IPS DF 6.9 (cell line): ENCODE data around the gene S1PR1.

Experiments
- DNase-seq: peaks from one replicate; pipeline ENCODE4 v3.0.0-alpha.2; 2013; ENCODE audit warnings: low read depth, low spot score
- H3K27ac ChIP-seq: one replicate; pipeline ENCODE4 v1.5.1; 2013; ENCODE audit warnings: low read length, control low read depth
- H3K27me3 ChIP-seq: 2 replicates; pipeline ENCODE4 v1.6.1; 2013; ENCODE audit warnings: mild to moderate bottlenecking, low read length; ENCODE audit not compliant: control insufficient read depth, insufficient read depth
- H3K36me3 ChIP-seq: 2 replicates; pipeline ENCODE4 v1.6.1; 2013; ENCODE audit warnings: low read length; ENCODE audit not compliant: control insufficient read depth, insufficient read depth
- H3K4me1 ChIP-seq: 2 replicates; pipeline ENCODE4 v1.6.1; 2013; ENCODE audit warnings: low read length; ENCODE audit not compliant: control insufficient read depth, insufficient read depth
- H3K4me3 ChIP-seq: 2 replicates; pipeline ENCODE4 v1.5.1; 2013; ENCODE audit warnings: mild to moderate bottlenecking, low read length
- H3K9me3 ChIP-seq: 2 replicates; pipeline ENCODE4 v1.6.1; 2013; ENCODE audit warnings: low read length, inconsistent platforms; ENCODE audit not compliant: control insufficient read depth, insufficient read depth
- WGBS: extraction: QIAGEN DNeasy Blood & Tissue Kit; methylation state at CpG from one replicate; pipeline ENCODE4 v1.1.7; 2013; ENCODE audit warnings: mixed read lengths, missing lambda C conversion rate; ENCODE audit not compliant: insufficient read length, insufficient coverage; 5-methylcytosine and 5-hydroxymethylcytosine counted together

S1PR1 gene

DNA sequence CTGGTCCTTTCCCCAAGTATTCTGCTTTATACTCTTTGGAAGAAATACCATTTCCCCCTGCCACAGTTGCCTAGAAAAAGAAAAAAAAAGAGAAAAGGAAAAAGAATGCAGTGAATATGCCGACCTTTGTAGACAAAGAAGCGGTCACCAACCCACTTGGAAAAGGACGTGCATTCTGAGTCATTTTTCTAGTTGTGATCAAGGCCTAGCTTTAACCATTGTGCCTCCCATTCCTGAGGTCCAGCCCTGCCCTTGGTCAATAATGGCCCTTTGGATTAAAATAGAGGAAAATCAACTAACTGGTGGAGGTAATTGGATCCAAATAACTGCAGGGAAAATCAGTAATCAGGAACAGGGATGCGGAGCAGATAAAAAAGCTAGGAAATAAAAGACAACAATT lies 24.8 kb downstream of the S1PR1 start:
- Histone ChIP-seq H3K36me3 (no peaks in the 10 kb centered on the region), H3K27ac (no peak overlapping the region), H3K9me3 (no peaks in the 10 kb centered on the region), H3K4me3 (no peak overlapping the region), H3K27me3 (no peaks in the 10 kb centered on the region), H3K4me1 (no peaks in the 10 kb centered on the region)
- DNase-seq, result no peak
- no CpG with 5 or more reads among the region's 4 CpGs for WGBS

DNA sequence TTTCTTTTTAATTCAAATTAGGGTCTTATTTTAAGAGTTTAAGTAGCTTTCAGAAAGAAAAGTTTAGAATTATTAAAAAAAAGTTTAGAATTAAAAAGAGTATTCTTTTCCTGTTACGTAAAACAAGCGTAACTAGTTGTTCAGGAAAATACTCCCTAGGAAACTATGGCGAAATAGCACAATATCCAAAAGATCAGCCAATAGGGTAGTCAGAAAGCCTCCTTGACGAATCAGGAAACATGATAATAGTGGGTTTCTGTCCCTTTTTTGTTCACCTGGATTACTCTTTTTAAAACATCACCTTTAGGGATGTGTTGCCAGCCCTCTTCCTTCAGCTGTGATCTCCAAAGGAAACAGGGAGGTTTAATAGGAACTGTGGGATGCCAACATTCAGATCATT lies 25.2 kb downstream of the S1PR1 start:
- Histone ChIP-seq H3K4me1 (no peaks in the 10 kb centered on the region), H3K4me3 (no peak overlapping the region), H3K27ac (no peak overlapping the region), H3K9me3 (no peaks in the 10 kb centered on the region), H3K27me3 (no peaks in the 10 kb centered on the region), H3K36me3 (no peaks in the 10 kb centered on the region)
- no peak for DNase-seq
- WGBS, result no CpG with 5 or more reads among the region's 4 CpGs

DNA sequence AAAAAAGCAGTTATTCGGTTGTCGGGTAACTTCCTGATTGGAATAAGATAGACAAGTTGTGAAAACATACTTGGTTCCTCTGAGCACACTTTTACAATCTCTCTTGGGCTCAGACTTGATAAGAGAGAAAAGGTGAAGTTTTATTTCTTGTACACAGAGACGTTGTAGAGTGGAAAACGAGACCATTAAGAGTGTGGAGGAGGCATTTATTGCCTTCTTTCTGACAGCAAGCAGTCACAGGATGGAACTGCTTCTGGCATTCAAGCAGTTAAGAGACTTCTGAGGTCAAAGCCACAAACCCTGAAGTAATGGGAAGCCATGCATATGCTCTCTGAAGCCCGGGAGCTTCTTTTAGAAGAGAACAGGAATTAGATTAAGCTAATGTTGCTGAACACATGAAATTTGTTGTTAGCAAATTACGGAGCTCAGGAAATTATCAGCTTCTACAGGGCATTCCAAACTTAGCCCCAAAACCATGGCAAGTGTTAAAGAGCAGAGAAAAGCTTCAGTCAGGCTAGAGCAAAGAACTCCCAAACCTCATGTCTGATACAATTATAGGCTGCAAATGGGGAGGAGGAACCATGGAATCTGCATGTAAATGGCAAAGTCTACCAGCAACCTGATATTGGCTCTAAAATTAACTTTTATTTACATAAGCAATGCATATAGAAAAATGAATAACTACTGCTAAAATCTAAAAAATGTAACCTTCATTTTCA lies 26.0 kb downstream of the S1PR1 start:
- no peak for DNase-seq
- H3K4me3 ChIP-seq, result no peak overlapping the region
- no peak overlapping the region for H3K27ac ChIP-seq
- H3K36me3 ChIP-seq, result no peaks in the 10 kb centered on the region
- no peaks in the 10 kb centered on the region for H3K4me1 ChIP-seq
- WGBS, result no CpG with 5 or more reads among the region's 6 CpGs
- no peaks in the 10 kb centered on the region for H3K9me3 ChIP-seq
- no peaks in the 10 kb centered on the region for H3K27me3 ChIP-seq

DNA sequence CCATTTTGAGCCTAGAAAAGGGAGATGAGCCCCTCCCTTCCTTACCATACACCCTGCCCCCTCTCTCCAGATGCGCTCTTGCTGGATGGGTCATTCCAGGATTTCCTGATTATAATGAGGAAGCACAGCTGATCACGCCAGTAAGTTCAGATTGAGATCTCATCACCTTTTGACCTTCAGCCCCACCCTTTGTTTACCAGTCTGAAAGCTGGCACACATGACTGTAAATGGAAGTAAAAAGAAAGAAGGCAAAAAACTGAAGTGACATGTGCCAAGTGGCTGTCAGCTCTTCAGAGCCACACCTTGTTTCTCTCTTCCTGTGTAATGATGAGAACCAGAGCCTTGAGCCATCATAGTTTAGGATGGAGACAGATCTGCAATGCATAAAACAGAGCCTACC lies 27.9 kb downstream of the S1PR1 start:
- no peaks in the 10 kb centered on the region for H3K9me3 ChIP-seq
- no peak overlapping the region for H3K27ac ChIP-seq
- H3K36me3 ChIP-seq, result no peaks in the 10 kb centered on the region
- no CpG with 5 or more reads among the region's 2 CpGs for WGBS
- DNase-seq, result no peak
- no peak overlapping the region for H3K4me3 ChIP-seq
- no peaks in the 10 kb centered on the region for H3K4me1 ChIP-seq
- H3K27me3 ChIP-seq, result no peaks in the 10 kb centered on the region

DNA sequence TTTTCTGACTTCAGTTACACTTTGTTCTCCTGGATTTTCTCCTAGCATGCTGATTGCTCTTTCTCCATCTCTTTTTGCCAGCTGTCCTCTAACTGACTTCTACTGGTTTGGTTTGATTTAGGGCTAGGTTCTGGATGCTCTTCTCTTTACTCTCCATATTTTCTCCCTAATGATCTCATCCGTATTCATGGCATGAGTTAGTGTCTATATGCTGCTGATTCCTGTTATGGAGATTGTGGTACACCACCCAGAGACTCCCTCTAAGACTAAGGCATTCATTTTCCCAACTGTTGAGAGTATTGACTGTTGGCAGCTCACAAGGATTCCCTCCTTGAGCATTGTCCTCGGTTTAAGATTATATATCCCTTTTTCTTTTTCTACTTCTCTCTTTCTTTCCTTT lies 28.9 kb downstream of the S1PR1 start:
- no CpG with 5 or more reads among the region's 2 CpGs for WGBS
- H3K4me3 ChIP-seq, result no peak overlapping the region
- no peaks in the 10 kb centered on the region for H3K27me3 ChIP-seq
- no peak for DNase-seq
- H3K9me3 ChIP-seq, result no peaks in the 10 kb centered on the region
- no peaks in the 10 kb centered on the region for H3K36me3 ChIP-seq
- H3K27ac ChIP-seq, result no peak overlapping the region
- H3K4me1 ChIP-seq, result no peaks in the 10 kb centered on the region

DNA sequence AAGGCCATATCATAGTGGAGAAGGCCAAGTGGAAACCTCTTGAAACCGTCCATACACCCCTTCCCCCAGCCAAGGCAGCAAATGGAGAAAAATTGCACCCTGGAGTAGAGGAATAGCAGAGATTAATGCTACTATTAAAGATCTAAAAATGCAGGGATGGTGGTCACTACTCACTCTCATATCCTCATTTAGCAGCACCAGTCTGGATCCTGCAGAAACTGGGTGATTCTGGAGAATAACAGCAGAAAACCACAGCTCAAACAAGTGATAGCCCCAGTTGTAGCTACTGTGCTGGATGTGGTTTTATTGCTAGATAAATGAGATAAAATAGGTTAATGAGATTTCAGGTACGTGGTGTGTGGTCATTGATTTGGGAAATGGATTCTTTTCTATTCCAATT lies 30.3 kb downstream of the S1PR1 start:
- Histone ChIP-seq H3K36me3 (no peaks in the 10 kb centered on the region), H3K4me3 (no peak overlapping the region), H3K4me1 (no peaks in the 10 kb centered on the region), H3K27me3 (no peaks in the 10 kb centered on the region), H3K27ac (no peak overlapping the region), H3K9me3 (no peaks in the 10 kb centered on the region)
- DNase-seq, result no peak
- 100% methylated on average over 1 of the region's 2 CpGs for WGBS

DNA sequence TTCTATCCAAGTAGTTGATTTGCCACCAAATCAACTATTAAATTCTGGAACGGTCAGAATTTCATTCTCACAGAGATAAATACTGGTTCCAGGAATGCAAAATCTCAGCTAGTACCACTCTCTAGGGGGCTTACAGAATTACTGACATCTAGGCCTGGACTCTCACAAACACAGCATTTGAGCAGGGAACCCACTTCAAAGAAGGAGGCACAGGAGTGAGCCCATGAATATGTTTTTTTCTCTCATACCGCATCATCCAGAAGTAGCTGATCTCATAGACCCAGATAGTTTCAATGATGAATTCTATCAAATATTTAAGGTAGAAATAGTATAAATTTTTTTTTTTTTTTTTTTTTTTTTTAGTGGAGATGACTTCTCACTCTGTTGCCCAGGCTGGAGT lies 32.1 kb downstream of the S1PR1 start:
- Histone ChIP-seq H3K27ac (no peak overlapping the region), H3K4me3 (no peak overlapping the region), H3K36me3 (no peaks in the 10 kb centered on the region), H3K4me1 (no peaks in the 10 kb centered on the region), H3K9me3 (no peaks in the 10 kb centered on the region), H3K27me3 (no peaks in the 10 kb centered on the region)
- DNase-seq, result no peak
- no CpG with 5 or more reads among the region's 2 CpGs for WGBS

DNA sequence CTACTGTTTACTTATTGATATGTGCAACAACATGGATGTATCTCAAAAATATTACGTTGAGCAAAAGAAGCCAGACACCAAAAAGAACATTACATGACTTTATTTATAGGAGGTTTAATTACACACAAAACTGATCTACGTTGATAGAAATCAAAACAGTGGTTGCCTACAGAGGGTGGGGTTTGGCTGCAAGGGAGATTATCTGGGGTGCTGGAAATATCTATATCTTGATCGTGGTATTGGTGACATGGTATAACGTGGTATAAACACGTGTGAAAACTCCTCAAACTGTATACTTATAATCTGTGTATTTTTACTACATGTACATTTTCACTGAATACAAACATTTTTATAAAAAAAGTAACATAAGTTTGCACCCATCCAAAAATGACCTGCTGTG lies 38.9 kb downstream of the S1PR1 start:
- H3K4me3 ChIP-seq, result no peak overlapping the region
- no CpG with 5 or more reads among the region's 5 CpGs for WGBS

DNA sequence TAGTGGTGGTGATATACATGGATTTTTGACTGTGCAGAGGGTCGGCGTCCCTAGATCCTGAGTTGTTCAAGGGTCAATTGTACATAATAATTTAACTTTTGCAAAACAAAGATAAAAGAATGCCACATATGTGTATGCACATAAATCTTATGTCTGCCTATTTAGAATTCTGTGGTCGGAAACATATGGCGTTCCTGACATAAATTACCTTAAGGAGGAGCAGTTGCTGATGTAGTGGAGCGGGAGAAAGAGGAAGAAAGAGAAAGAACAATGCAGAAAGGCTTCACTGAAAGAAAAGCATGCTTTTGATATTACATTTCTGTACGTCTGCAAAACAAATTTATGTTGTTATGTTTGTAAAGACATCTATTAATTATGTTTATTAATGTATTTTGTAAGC lies 40.0 kb downstream of the S1PR1 start:
- Histone ChIP-seq H3K27ac (no peak overlapping the region), H3K9me3 (no peaks in the 10 kb centered on the region), H3K4me1 (no peaks in the 10 kb centered on the region), H3K4me3 (no peak overlapping the region), H3K27me3 (no peaks in the 10 kb centered on the region), H3K36me3 (no peaks in the 10 kb centered on the region)
- DNase-seq, result no peak
- WGBS, result no CpG with 5 or more reads among the region's 6 CpGs

More for the DNA sequence above, 38.9 kb downstream of the S1PR1 start:
- H3K9me3 ChIP-seq, result no peaks in the 10 kb centered on the region
- DNase-seq, result no peak
- no peaks in the 10 kb centered on the region for H3K36me3 ChIP-seq
- H3K27ac ChIP-seq, result no peak overlapping the region
- no peaks in the 10 kb centered on the region for H3K27me3 ChIP-seq
- H3K4me1 ChIP-seq, result no peaks in the 10 kb centered on the region

DNA sequence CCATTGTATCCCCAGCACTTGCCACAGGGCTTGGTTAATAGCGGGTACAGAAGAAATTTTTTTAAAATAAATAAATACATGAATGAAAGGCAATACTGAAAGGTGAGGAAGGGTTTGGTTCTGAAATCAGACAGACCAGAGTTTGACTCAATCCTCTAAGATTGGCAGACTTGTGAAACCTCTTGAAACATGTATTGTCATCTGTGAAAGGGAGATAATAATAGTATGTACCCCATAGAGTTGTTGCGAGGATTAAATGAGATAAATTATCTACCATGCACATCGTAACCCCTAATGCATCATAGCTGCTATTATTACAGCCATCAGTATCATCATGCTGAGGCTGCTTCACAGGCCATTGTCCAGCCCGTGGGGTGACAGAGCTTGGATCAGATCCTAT lies 41.4 kb downstream of the S1PR1 start:
- Histone ChIP-seq H3K27ac (no peak overlapping the region), H3K27me3 (no peaks in the 10 kb centered on the region), H3K9me3 (no peaks in the 10 kb centered on the region), H3K4me3 (no peak overlapping the region), H3K36me3 (no peaks in the 10 kb centered on the region), H3K4me1 (no peaks in the 10 kb centered on the region)
- no peak for DNase-seq
- WGBS, result no CpG with 5 or more reads among the region's 4 CpGs

DNA sequence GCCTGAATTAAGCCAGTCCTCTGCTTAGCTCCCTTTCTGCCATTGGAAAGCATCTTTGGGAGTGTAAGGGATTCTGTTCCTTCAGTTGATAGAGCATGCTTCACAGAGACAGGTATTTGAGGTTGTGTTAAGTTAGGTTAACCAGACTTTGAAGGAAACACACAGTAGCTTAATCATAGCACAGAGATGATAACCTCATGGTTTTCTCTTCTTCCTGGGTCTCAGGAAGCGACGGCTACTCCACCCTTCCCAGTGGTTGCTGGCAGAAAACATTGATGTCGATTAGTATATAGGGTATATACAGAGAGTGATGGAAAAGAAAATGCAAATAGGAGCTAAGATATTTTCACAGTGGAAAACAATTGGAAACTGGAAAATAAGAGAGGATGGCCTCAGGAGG lies 42.0 kb downstream of the S1PR1 start:
- Histone ChIP-seq H3K4me1 (no peaks in the 10 kb centered on the region), H3K27ac (no peak overlapping the region), H3K27me3 (no peaks in the 10 kb centered on the region), H3K4me3 (no peak overlapping the region), H3K36me3 (no peaks in the 10 kb centered on the region), H3K9me3 (no peaks in the 10 kb centered on the region)
- DNase-seq, result no peak
- WGBS, result no CpG with 5 or more reads among the region's 3 CpGs
